CD14-positive monocyte (primary cell): ENCODE data around the gene CACNG3. TPM values are rescaled to one million over a fixed set of nuclear protein-coding genes. Genes with fewer than 3 reads are reported as not detected.

Experiments
- DNase-seq, 3 donors: peaks; one replicate each; pipeline ENCODE4 v3.0.0-alpha.2; 2011 to 2022
- H2AFZ ChIP-seq: 2 replicates; pipeline ENCODE4 v1.6.0; 2012; ENCODE audit warnings: mild to moderate bottlenecking, low read depth, low read length, inconsistent platforms; ENCODE audit not compliant: insufficient read depth, poor library complexity, severe bottlenecking
- H3K27ac ChIP-seq, 2 donors: 1 replicate in 1 of 2; 2 replicates in 1 of 2; pipeline ENCODE4 v1.5.1; 2012 to 2013; ENCODE audit warnings: low read length in 2 of 2, control low read depth in 1 of 2, inconsistent platforms in 1 of 2, low read depth in 1 of 2, mild to moderate bottlenecking in 1 of 2
- H3K27me3 ChIP-seq, 2 donors: one replicate each; pipeline versions ENCODE4 v1.6.0 to v1.6.1; 2011 to 2013; ENCODE audit warnings: low read length in 2 of 2; ENCODE audit not compliant: control insufficient read depth in 2 of 2, insufficient read depth in 2 of 2
- H3K36me3 ChIP-seq, 2 donors: replicated peaks in 1 of 2; 1 replicate in 1 of 2; 2 replicates in 1 of 2; pipeline versions ENCODE4 v1.5.1 to v1.6.1; 2012 to 2013; ENCODE audit warnings: low read length in 2 of 2, control low read depth in 1 of 2, inconsistent platforms in 1 of 2, mild to moderate bottlenecking in 1 of 2; ENCODE audit not compliant: insufficient read depth in 2 of 2, control insufficient read depth in 1 of 2
- H3K4me1 ChIP-seq, 2 donors: 1 replicate in 1 of 2; 2 replicates in 1 of 2; pipeline versions ENCODE4 v1.5.1 to v1.6.1; 2012 to 2013; ENCODE audit warnings: low read length in 2 of 2, control low read depth in 1 of 2, inconsistent platforms in 1 of 2, mild to moderate bottlenecking in 1 of 2, moderate library complexity in 1 of 2; ENCODE audit not compliant: insufficient read depth in 2 of 2, control insufficient read depth in 1 of 2
- H3K4me2 ChIP-seq: replicated peaks from 2 replicates; pipeline ENCODE3; 2012; ENCODE audit warnings: low read length, moderate library complexity, mild to moderate bottlenecking; ENCODE audit not compliant: poor library complexity, severe bottlenecking; ENCODE audit errors: extremely low read depth
- H3K4me3 ChIP-seq, 3 experiments: fragments of 200-600 bp in 1 of 3; sonication (generic) in 1 of 3; replicated peaks in 1 of 3; 1 replicate in 2 of 3; 2 replicates in 1 of 3; pipeline ENCODE4 v1.5.1; 2011 to 2013; ENCODE audit warnings: low read length in 3 of 3, mild to moderate bottlenecking in 3 of 3, control low read depth in 2 of 3, low read depth in 2 of 3, inconsistent platforms in 1 of 3, moderate library complexity in 1 of 3
- H3K79me2 ChIP-seq: 2 replicates; pipeline ENCODE4 v1.6.0; 2012; ENCODE audit warnings: mild to moderate bottlenecking, control low read depth, inconsistent platforms, low read length, moderate library complexity; ENCODE audit not compliant: insufficient read depth
- H3K9ac ChIP-seq: 2 replicates; pipeline ENCODE4 v1.6.0; 2017; ENCODE audit warnings: low read length, mild to moderate bottlenecking; ENCODE audit not compliant: insufficient read depth, poor library complexity, severe bottlenecking
- H3K9me3 ChIP-seq, 2 donors: replicated peaks in 1 of 2; 1 replicate in 1 of 2; 2 replicates in 1 of 2; pipeline versions ENCODE4 v1.5.1 to v1.6.1; 2012 to 2013; ENCODE audit warnings: low read length in 2 of 2, control low read depth in 1 of 2; ENCODE audit not compliant: control insufficient read depth in 1 of 2, insufficient read depth in 1 of 2
- H4K20me1 ChIP-seq: 2 replicates; pipeline ENCODE4 v1.6.0; 2012; ENCODE audit warnings: mild to moderate bottlenecking, low read length, control low read depth, moderate library complexity; ENCODE audit not compliant: insufficient read depth
- H3K27ac Mint-ChIP-seq, 7 donors: one replicate each; pipeline ENCODE4 v1.8.0; 2020; ENCODE audit warnings: mild to moderate bottlenecking in 7 of 7, mixed read lengths in 7 of 7, moderate library complexity in 6 of 7, inconsistent platforms in 2 of 7
- H3K27me3 Mint-ChIP-seq, 3 donors: one replicate each; pipeline ENCODE4 v1.8.0; 2021 to 2022; ENCODE audit warnings: low read depth in 3 of 3, mild to moderate bottlenecking in 3 of 3, mixed read lengths in 3 of 3, moderate library complexity in 3 of 3, inconsistent platforms in 1 of 3
- H3K36me3 Mint-ChIP-seq, 2 donors: one replicate each; pipeline ENCODE4 v1.8.0; 2020; ENCODE audit warnings: mixed read lengths in 2 of 2, inconsistent platforms in 1 of 2, mild to moderate bottlenecking in 1 of 2
- H3K4me1 Mint-ChIP-seq: one replicate; pipeline ENCODE4 v1.8.0; 2020; ENCODE audit warnings: mild to moderate bottlenecking, mixed read lengths
- H3K4me3 Mint-ChIP-seq, 2 donors: one replicate each; pipeline ENCODE4 v1.8.0; 2020; ENCODE audit warnings: mild to moderate bottlenecking in 2 of 2, mixed read lengths in 2 of 2, moderate library complexity in 1 of 2
- H3K9me3 Mint-ChIP-seq, 7 donors: one replicate each; pipeline ENCODE4 v1.8.0; 2020 to 2022; ENCODE audit warnings: mixed read lengths in 7 of 7, mild to moderate bottlenecking in 6 of 7, moderate library complexity in 6 of 7, inconsistent platforms in 2 of 7
- CTCF ChIP-seq: fragments of 200-600 bp; IDR thresholded peaks from one replicate; pipeline ENCODE4 v1.8.0; 2022; ENCODE audit warnings: antibody characterized with exemption, mild to moderate bottlenecking
- WGBS: methylation state at CpG from one replicate; pipeline ENCODE4 v1.1.5; 2013; ENCODE audit warnings: missing lambda C conversion rate; ENCODE audit not compliant: insufficient coverage; 5-methylcytosine and 5-hydroxymethylcytosine counted together
- intact Hi-C, 2 donors: fragments of 100-400 bp; cut with micrococcal nuclease; formaldehyde crosslinking; loops; one replicate each; pipeline versions ENCODE4 v1.15.0 to v1.15.1; 2023
- polyA plus RNA-seq, 3 donors: library from polyadenylated mRNA; depleted of rRNA in 1 of 3; unstranded in 2 of 3; stranded (reverse) in 1 of 3; fragments of 300-500 nt in 2 of 3; fragments of >200 nt in 1 of 3; fragmentation: Illumina TruSeq in 2 of 3; gene quantifications; 1 replicate in 2 of 3; 2 replicates in 1 of 3; pipeline ENCODE4 v1.2.3, GENCODE V29; 2012 to 2021

Gene CACNG3
- polyA plus RNA-seq, 3 donors = not detected

- Histone ChIP-seq H4K20me1 (no peaks in the 10 kb centered on the region), H3K9me3 (no peaks in the 10 kb centered on the region), H3K4me2 (no peak overlapping the region), H3K36me3 (no peaks in the 10 kb centered on the region), H3K4me1 (no peaks in the 10 kb centered on the region), H3K4me3 (no peak overlapping the region), H3K9ac (no peak overlapping the region), H3K27me3 (peaks cover 0 to 2% of the 10 kb centered on the region in 2 donors), H3K79me2 (no peaks in the 10 kb centered on the region), H2AFZ (no peak overlapping the region), H3K27ac (no peak overlapping the region)
- intact Hi-C loops = no loop called here
- H3K27ac Mint-ChIP-seq = no peak overlapping the region
- H3K36me3 Mint-ChIP-seq = no peaks in the 10 kb centered on the region
- WGBS = 83% methylated on average over 1 of the region's 4 CpGs
- H3K9me3 Mint-ChIP-seq = no peaks in the 10 kb centered on the region
- H3K27me3 Mint-ChIP-seq = peaks cover 15 to 26% (median 20%) of the 10 kb centered on the region in 3 donors
- H3K4me1 Mint-ChIP-seq = no peaks in the 10 kb centered on the region
- H3K4me3 Mint-ChIP-seq = no peak overlapping the region
- DNase-seq = no peak
- no peak for TF ChIP-seq CTCF
Observed at GRCh38 chr16:24281466-24281865, 25.3 kb downstream of the CACNG3 start.

DNA sequence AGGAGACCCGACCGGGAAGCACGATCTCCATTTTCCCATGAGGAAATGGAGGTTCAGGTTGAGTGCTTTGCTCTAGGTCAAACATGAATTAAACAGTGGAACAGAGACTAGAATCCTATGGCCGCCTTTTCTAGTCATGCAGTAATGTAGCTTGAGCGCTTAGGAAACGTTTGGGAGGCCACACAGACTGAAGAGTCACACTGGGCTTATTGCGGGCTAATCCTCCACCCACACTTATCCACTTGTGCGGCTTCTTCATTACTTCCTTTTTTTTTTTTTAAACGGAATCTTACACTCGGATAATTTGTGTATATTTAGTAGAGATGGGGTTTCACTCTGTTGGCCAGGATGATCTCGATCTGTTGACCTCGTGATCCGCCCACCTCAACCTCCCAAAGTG lies 26.0 kb downstream of the CACNG3 start:
- Histone ChIP-seq H3K27ac (no peak overlapping the region), H3K79me2 (no peaks in the 10 kb centered on the region), H3K9ac (no peak overlapping the region), H3K9me3 (no peaks in the 10 kb centered on the region), H3K4me3 (no peak overlapping the region), H3K27me3 (peaks cover 0 to 2% of the 10 kb centered on the region in 2 donors), H4K20me1 (no peaks in the 10 kb centered on the region), H2AFZ (no peak overlapping the region), H3K36me3 (no peaks in the 10 kb centered on the region), H3K4me1 (no peaks in the 10 kb centered on the region), H3K4me2 (no peak overlapping the region)
- Mint-ChIP-seq H3K27ac (no peak overlapping the region), H3K4me3 (no peak overlapping the region), H3K27me3 (peaks cover 15 to 24% (median 19%) of the 10 kb centered on the region in 3 donors), H3K4me1 (no peaks in the 10 kb centered on the region), H3K9me3 (no peaks in the 10 kb centered on the region), H3K36me3 (no peaks in the 10 kb centered on the region)
- no peak for TF ChIP-seq CTCF
- no peak for DNase-seq
- intact Hi-C loops = no loop called here
- WGBS = no CpG with 5 or more reads among the region's 13 CpGs
